ENCODE results near the gene CNTRL.
"Not testable (repeated sequence)": the region's sequence is repeated elsewhere in the genome, so short reads cannot be mapped to it uniquely, and the experiment has no call there.

The CNTRL gene

DNA sequence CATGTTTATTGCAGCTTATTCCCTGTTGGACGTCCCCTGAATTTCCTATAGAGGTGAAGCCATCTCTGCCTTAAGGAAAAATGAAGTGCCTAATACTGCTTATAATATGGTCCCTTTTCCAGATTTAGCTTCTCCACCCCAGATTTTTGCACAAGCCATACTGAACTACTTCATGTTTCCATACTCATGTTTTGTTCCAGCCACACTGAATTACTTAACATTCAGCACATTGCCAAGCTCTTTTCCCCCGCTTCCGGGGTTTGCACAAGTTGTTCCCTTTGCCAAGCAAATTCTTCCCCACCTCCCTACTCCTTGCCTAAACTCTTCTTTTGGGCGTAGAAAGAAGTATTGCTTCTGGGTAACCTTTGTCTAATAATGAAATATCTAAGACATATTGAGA, 1.7 kb upstream of the CNTRL start:
- no peak for DNase-seq

DNA sequence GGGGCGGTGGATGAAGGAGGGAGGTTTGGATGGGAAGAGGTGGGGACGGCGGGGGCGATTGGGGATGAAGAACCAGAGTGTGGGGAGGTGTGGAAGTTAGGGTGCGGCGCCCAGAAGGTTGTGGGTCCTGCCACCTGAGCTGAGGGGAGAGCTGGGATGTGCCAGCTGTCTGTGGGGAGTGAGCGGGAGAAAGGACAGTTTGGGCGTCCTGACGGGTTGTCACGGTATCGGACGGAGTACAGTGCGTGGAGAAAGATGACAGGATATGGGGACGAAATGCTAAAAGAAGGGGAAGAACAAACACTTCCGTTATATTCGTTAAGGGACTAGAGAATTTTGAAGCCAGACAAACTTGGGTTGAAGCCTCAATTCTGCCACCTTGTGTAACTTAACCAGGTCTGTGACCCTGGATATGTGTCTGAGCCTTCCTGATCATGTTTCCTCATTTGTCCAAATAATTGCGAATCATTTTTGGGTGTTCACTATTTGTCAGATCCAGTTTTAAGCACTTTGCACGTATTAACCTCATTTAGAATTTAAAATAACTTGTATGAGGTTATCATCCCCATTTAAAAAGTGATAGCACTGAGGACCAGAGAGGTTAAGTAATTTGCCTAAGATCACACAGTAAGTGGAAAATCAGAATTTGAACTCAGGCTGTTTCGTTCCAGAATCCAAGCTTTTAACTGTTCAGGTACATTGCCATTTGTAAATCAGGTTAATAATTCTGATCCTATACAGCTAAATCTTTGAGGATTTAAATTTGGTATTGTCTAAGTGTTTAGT, 689 bp downstream of the CNTRL start:
- DNase-seq = no peak

DNA sequence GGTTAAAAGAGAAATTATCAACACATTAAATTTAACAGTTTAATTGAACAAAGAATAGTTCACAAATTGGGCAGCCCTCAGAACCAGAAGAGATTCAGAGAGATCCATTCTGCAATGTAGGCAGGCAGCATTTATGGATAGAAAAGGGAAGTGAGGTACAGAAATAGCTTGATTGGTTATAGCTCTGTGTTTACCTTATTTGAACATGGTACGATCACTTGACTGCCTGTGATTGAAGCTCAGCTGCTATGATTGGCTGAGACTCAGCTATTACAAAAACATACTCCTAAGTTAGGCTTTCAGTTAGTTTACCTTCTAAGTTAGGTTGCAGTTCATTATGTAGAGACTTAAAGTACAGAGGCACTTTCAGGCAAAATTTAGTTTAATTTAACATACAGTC, 7.3 kb downstream of the CNTRL start:
- no peak for DNase-seq

DNA sequence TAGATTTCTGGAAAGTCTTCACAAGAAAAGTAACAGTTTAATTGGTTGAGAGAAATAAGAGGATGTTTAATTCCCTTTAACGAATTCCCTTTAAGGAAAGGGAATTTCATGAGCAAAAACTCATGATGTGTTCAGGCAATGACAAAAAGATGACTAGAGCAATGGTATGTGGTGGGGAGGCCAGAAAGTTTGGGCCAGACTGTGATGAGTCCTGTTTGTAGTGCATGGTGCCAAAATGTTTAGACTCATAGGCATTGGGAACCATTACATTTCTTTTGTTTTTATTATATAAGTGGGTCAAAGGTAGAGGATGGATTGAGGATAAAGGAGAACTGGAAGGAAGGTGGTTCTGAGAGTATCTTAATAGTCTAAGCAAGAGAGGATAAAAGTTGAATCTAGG, 10.9 kb downstream of the CNTRL start:
- DNase-seq = no peak

DNA sequence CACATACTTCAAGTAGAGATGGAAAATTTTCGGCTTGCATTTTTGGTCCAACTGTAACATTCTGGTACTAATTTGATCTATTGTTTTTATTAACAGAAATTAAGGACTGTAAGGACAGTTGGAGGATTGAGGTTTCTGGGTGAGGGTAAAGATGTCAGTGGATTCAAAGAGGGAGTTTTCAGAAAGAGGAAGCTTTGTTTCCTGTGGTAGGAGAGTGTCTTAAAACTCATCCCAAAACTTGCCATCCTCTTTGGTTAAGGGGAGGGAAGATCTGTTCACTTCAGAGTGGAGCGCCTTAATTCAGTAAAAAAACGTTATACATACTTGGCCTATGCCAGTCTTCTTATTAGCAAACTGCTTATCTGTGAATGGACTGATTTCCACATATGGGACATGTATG, 13.8 kb downstream of the CNTRL start:
- no peak for DNase-seq

DNA sequence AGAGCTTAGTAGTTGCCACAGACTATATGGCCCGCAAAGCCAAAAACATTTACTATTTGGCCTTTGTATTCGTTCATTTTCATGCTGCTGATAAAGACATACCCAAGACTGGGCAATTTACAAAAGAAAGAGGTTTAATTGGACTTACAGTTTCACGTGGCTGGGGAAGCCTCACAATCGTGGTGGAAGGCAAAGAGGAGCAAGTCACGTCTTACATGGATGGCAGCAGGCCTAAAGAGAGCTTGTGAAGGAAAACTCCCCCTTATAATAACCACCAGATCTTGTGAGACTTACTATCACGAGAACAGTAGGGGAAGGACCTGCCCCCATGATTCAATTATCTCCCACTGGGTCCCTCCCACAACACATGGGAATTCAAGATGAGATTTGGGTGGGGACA, 16.0 kb downstream of the CNTRL start:
- not testable (repeated sequence) for DNase-seq

DNA sequence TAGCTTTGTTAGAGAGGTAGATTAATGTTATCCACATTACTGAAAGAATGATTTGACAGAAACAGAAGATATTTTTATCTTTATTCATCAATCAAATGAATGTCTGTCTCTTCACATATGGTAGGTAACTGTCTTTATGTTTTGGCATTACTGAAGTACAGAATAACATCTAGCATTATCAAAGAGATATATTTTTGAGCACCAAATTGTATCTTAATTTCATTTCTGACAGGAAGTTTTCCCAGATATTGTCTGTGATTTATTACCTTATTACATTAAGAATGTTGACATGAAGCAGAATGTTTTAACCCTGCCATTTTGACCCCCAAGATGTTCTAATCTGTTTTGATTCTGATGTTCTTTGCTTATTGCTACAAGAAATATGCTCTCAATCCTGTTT, 20.3 kb downstream of the CNTRL start:
- DNase-seq = no peak

DNA sequence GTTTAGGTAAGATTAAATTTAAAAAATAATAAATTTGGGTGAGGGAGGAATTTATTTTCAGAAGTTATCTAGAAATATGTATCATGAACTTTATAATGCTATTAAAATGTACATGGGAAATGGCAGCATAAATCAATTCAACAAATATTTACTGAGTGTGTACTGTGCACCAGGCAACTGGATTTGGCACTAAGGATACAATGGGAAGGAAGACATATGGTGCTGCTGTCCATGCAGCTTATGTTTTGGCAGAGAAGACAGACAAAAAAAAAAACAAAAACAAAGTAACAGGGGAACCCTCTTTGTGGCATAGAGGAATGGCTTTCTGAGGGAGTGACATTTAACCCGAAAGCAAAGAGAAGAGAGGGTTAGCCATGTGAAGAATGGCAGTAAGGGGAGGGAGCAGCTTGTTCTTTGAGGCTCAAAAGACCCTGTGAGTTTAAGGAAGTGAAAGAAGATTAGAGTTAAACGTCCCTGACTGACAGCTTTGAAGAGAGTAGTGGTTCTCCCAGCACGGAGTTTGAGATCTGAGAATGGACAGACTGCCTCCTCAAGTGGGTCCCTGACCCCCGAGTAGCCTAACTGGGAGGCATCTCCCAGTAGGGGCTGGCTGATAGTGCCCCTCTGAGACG, 23.9 kb downstream of the CNTRL start:
- DNase-seq = no peak

DNA sequence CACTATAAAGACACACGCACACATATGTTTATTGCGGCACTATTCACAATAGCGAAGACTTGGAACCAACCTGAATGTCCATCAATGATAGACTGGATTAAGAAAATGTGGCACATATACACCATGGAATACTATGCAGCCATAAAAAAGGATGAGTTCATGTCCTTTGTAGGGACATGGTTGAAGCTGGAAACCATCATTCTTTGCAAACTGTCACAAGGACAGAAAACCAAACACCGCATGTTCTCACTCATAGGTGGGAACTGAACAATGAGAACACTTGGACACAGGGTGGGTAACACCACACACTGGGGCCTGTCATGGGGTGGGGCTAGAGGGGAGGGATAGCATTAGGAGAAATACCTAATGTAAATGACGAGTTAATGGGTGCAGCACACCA, 29.3 kb downstream of the CNTRL start:
- not testable (repeated sequence) for DNase-seq

DNA sequence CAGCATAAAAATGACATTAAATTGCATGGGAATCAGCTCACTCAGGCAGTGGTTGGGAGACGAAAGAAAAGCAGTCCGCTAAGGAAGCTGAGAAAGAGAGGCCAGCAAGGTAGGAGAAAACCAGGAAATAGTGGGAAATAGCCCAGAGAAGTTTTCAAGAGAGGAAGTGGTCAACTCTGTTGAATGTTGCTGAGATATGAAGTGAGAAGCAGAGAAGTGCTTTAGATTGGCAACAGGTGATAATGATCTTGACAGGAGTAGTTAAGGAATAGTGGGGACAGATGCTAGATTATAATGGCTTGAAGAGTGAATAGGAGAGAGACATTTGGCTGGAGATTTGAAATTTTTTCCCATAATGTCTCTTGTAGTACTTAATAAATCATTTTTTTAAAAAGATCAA, 30.8 kb downstream of the CNTRL start:
- DNase-seq = no peak

DNA sequence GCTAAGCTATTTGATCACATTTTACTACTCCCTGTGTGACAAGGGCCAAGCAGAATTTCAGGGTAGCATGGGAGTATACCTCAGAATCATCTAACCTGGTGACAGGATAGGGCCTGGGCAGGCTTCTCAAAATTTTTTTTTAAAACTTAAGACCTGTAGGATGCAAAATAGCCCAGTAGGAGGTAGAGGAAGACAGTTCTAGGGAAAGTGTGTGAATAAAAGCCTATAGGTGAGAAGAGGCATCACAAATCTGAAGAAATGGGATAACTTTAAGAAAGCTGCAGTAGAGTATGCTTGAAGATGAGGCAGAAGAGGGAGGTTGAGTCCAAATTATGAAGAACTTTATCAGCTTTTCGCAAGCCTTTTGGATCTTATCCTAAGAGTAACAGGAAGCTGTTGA, 32.3 kb downstream of the CNTRL start:
- DNase-seq = no peak

DNA sequence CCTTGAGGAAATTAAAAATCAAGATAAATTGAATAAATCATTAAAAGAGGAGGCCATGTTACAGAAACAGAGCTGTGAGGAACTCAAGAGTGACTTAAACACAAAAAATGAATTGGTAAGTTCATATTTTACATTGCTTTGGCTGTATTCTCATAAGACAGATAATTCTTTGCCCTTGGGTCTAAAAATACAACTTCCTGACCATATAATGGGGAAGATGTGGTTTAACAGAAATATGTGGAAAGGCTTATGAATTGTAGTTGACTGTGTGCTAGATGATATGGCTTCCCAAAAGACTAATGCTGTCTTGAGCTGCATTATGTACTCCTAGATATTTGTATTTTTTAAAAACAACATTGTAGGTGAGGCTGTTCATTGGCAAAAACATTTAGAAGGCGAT, 33.1 kb downstream of the CNTRL start:
- DNase-seq = no peak

DNA sequence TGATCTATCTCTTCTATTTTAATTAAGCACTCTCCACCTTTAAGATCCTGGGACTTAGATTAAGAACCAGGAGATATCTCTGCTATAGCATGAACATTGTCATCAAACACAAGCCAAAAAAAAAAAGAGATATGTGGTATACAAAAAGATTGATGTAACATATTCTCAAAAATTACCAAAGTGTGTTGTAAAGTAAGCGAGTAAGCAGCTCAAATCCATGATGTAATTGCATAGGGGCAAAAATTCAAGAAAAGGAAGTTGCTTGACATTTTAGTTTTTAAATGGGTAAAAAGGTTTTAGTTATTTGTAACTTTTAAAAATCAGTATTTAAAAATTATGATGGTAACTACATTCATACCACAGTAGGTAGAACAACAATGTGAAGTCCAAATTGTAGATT, 40.7 kb downstream of the CNTRL start:
- DNase-seq = no peak

DNA sequence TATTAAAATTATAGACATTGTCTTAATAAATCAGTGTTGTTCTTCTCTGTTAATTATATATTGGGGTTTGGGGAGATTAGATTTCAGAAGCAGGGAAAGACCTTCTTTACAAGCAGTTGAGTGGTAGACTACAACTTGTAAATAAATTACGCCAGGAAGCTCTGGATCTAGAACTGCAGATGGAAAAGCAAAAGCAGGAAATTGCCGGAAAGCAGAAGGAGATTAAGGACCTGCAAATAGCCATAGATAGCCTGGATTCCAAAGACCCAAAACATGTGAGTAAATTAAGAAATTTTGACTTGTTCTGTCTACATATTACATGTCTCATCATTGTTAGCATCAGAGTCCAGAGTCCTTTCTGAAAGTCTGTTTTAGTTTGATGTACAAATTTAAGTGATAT, 43.5 kb downstream of the CNTRL start:
- DNase-seq = no peak

DNA sequence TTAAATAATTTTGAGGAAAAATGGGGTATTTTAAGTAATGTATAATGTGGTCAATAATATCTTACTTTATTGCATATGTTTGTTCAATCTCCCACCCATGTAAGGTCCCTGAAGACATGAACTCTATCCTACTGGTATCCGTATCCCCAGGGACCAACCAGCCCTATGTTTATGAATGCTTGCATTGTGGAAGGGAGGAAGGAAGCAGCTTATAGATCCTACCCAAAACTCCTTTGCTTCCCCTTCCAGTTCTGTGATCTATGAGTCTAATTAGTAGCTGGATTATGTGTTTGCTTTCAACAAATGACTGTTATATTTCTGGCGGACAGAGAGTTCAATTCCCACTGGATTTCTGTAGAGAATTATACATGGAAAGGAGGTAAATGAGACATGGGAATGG, 45.6 kb downstream of the CNTRL start:
- no peak for DNase-seq

DNA sequence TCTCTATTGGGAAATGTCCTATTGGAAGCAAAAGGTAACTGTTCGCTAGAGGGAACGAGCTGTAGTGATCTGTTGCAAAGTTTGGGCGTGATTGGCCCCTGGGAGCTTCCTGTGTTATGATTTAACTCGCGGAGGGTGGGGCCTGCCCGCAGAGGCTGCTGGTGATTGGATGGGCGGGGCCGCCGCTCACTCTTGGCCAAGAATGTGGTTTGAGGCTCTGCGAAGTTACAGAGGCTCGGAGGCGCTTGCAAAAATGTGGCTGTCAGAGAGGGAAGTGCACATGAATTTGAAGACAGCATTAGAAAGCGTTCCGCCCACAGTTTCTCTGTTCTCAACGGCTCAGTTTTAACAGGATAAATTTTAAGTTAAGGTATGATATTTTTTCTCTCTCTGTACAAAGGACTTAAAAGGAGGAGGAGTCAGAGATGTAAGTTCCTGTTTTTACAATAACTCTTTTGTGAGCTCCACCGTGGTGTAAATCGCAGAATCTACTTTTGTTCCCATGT, 46.9 kb downstream of the CNTRL start:
- peak; percentile 86 for DNase-seq

DNA sequence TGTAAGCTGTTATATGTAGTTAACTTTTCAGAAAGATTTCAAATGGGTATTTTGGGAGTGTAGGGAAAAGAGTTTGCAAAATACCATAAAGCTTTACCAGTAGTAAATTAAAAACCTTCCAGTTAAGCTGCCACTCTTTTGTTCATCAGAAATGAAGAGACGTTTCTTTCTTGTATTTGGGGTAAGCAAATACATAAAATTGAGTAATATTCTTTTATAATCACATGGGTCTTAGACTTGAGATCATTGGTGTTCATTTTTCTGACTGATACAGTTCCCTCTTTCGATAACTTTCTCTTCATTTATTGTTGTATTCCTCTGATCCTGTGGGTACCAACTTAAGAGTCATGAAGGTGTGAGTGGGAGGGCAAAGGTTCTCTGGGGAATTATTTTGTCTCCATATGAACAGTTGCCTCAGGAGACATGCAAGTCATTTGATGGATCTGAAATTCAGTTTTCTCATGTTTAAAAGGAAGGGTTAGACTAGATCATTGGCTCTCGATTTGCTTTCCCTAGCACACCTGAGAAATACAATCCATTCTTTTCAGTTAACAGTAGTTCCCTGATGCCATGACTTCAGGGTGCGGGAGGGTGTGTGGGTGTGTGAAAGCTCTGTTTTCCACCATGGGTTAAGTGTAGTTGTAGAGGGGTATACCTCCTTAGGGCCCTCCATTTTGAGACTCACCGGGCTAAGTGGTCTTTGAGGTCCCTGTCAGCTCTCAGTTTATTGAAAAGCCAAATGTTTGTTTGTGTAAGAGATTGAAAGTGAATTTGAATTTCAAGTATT, 47.7 kb downstream of the CNTRL start:
- no peak for DNase-seq

DNA sequence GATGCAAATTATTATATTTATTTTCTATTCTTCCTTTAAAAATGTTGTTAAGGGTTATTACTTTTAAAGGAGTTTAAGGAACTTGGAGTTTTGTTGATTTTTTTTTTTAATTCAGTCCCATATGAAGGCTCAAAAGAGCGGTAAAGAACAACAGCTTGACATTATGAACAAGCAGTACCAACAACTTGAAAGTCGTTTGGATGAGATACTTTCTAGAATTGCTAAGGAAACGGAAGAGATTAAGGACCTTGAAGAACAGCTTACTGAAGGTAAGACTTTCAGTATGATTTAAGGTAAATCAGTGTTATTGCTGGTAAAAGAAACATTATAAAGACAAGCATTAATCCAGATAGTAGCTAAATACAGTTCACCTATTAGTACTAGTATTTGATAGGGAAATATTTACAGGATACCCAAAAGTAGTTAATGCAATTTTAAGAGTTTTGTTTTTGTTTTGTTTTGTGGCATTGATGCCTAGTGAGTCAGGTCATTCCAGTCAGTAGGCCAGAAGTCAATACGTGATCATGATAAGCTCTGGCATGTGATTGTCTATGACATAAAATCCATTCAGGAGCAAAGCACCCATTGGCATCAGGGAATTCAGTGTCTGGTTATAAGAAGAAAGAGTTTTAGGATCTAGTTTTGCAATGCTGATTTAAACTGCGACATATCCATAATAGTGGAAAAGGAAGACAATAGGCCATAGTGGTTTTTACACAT, 49.2 kb downstream of the CNTRL start:
- no peak for DNase-seq

DNA sequence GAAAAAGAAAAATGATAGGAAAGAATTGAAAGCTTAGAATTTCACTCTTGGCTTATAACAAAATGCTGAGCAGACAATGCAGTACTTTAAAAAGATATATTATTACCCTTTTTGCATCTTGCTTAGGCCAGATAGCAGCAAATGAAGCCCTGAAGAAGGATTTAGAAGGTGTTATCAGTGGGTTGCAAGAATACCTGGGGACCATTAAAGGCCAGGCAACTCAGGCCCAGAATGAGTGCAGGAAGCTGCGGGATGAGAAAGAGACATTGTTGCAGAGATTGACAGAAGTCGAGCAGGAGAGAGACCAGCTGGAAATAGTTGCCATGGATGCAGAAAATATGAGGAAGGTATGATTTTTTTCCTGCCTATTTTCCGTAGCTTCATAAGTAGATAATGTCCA, 50.8 kb downstream of the CNTRL start:
- no peak for DNase-seq

DNA sequence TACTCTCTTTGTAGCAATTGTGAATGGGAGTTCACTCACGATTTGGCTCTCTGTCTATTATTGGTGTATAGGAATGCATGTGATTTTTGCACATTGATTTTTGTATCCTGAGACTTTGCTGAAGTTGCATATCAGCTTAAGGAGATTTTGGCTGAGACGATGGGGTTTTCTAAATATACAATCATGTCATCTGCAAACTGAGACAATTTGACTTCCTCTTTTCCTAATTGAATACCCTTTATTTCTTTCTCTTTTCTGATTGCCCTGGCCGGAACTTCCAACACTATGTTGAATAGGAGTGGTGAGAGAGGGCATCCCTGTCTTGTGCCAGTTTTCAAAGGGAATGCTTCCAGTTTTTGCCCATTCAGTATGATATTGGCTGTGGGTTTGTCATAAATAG, 54.6 kb downstream of the CNTRL start:
- not testable (repeated sequence) for DNase-seq

DNA sequence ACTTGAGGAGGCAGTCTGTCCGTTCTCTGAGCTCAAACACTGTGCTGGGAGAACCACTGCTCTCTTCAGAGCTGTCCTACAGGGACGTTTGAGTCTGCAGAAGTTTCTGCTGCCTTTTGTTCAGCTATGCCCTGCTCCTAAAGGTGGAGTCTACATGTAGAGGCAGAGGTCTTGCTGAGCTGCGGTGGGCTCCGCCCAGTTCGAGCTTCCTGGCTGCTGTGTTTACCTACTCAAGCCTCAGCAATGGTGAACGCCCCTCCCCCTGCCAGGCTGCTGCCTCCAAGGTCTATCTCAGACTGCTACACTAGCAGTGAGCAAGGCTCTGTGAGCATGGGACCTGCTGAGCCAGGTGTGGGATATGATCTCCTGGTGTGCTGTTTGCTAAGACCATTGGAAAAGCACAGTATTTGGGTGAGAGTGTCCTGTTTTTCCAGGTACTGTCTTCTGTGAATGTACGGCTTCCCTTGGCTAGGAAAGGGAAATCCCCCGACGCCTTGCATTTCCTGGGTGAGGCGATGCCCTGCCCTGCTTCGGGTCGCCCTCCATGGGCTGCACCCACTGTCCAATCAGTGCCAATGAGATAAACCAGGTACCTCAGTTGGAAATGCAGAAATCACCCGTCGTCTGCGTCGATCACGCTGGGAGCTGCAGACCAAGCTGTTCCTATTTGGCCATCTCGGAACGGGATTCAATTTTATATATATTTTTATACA, 58.5 kb downstream of the CNTRL start:
- DNase-seq = no peak

DNA sequence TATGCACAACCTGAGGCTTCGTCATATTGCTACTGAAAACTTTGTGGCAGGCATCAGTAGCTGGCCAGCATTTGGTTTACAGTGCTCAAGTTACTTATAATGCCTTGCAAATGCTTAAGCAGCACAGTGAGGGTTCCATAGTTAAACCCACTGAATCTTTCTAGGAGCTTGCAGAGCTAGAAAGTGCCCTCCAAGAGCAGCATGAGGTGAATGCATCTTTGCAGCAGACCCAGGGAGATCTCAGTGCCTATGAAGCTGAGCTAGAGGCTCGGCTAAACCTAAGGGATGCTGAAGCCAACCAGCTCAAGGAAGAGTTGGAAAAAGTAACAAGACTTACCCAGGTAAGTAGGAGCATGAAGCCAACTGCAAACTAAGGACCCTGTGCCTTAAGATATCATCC, 60.9 kb downstream of the CNTRL start:
- no peak for DNase-seq

DNA sequence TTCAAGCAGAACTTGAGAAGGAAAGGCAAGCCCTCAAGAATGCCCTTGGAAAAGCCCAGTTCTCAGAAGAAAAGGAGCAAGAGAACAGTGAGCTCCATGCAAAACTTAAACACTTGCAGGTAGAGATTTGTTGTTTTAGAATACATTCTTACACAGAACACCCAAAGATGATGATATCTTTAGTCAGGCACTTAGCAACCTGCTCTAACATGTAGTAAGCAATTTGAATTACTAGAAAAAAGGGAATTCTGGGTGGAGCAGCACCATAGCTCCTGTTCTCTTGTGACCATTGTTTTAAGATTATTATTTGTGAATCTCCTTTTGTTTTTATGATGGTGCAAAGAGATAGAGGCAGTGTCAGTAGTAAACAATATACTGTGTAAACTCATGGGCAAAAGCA, 63.8 kb downstream of the CNTRL start:
- no peak for DNase-seq
